Activated naive CD8-positive, alpha-beta T cell treated with anti-CD3 and anti-CD28 coated beads for 36 hours (primary cell): ENCODE results near the gene CDK5RAP1. TPM values are rescaled to one million over a fixed set of nuclear protein-coding genes. Genes with fewer than 3 reads are reported as not detected.
"Not testable (repeated sequence)": the region's sequence is repeated elsewhere in the genome, so short reads cannot be mapped to it uniquely, and the experiment has no call there.

ENCODE experiments used
- DNase-seq: peaks from one replicate; pipeline ENCODE4 v3.0.0; 2021
- H3K27ac Mint-ChIP-seq: one replicate; pipeline ENCODE4 v1.8.0; 2022; ENCODE audit warnings: mild to moderate bottlenecking, moderate library complexity, mixed read lengths
- H3K27me3 Mint-ChIP-seq: one replicate; pipeline ENCODE4 v1.8.0; 2022; ENCODE audit warnings: mild to moderate bottlenecking, mixed read lengths
- H3K36me3 Mint-ChIP-seq: one replicate; pipeline ENCODE4 v1.8.0; 2021; ENCODE audit warnings: mild to moderate bottlenecking, mixed read lengths
- H3K4me1 Mint-ChIP-seq: one replicate; pipeline ENCODE4 v1.8.0; 2021; ENCODE audit warnings: mixed read lengths
- H3K4me3 Mint-ChIP-seq: one replicate; pipeline ENCODE4 v1.8.0; 2022; ENCODE audit warnings: mild to moderate bottlenecking, moderate library complexity, mixed read lengths
- H3K9me3 Mint-ChIP-seq: one replicate; pipeline ENCODE4 v1.8.0; 2022; ENCODE audit warnings: mixed read lengths
- total RNA-seq, 2 experiments: library from RNA; stranded (reverse); gene quantifications; one replicate each; pipeline ENCODE4 v1.2.3, GENCODE V29; 2021

CDK5RAP1 gene
- total RNA-seq, 2 experiments from 2014 or later, result 41.0 to 42.3 TPM

GRCh38 chr20:33434434-33434833 lies 33.1 kb upstream of the CDK5RAP1 start:
- no peak overlapping the region for H3K27ac Mint-ChIP-seq
- no peak for DNase-seq
- H3K9me3 Mint-ChIP-seq, result no peaks in the 10 kb centered on the region
- no peaks in the 10 kb centered on the region for H3K27me3 Mint-ChIP-seq
- H3K4me1 Mint-ChIP-seq, result no peaks in the 10 kb centered on the region
- H3K4me3 Mint-ChIP-seq, result no peak overlapping the region
- peaks cover 2% of the 10 kb centered on the region for H3K36me3 Mint-ChIP-seq

- no peak overlapping the region for H3K4me3 Mint-ChIP-seq
- H3K9me3 Mint-ChIP-seq, result no peaks in the 10 kb centered on the region
- no peak overlapping the region for H3K27ac Mint-ChIP-seq
- H3K36me3 Mint-ChIP-seq, result peaks cover 2% of the 10 kb centered on the region
- no peaks in the 10 kb centered on the region for H3K27me3 Mint-ChIP-seq
- no peak for DNase-seq
- H3K4me1 Mint-ChIP-seq, result no peaks in the 10 kb centered on the region
Measured at GRCh38 chr20:33433465-33434234, 32.3 kb upstream of the CDK5RAP1 start.

DNA sequence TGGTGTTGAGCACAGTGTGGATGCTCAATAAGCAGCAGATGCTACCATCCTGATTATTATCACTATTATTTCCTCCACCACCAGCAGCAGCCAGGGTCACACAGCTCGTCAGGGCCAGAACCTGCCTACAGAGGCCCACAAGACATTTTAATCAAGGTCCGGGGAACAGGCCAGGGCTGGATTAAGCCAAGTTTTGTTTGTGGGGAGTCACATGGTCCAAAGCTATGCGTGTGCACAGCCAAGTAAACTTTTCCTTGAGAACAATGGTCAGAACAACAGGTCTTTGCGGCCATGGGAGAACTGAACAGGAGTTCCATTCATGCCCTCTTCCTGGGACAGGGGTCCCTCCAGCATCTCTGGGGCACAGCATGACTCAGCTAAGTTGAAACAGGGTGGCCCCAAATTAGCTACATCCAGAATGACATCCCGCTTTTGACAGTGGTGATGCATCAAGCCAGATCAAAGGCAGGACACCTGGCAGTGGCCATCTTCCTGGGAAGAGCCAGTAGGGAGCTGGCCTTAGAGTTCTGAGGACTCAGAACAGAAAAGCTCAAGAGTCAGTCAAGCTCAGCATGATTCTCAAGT lies 30.6 kb upstream of the CDK5RAP1 start:
- H3K4me1 Mint-ChIP-seq, result no peaks in the 10 kb centered on the region
- H3K9me3 Mint-ChIP-seq, result no peaks in the 10 kb centered on the region
- H3K36me3 Mint-ChIP-seq, result peaks cover 2% of the 10 kb centered on the region
- H3K4me3 Mint-ChIP-seq, result no peak overlapping the region
- H3K27me3 Mint-ChIP-seq, result no peaks in the 10 kb centered on the region
- no peak overlapping the region for H3K27ac Mint-ChIP-seq
- no peak for DNase-seq

DNA sequence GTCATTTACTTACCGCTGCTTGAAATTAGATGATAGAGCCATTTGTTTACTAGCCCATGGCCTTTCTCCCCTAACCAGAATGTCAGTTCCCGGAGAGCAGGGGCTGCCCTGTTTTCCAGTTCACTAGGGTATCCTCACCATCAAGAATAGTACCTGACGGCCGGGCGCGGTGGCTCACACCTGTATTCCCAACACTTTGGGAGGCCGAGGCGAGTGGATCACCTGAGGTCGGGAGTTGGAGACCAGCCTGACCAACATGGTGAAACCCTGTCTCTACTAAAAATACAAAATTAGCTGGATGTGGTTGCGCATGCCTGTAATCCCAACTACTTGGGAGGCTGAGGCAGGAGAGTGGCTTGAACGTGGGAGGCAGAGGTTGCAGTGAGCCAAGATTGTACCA lies 22.6 kb upstream of the CDK5RAP1 start:
- H3K27me3 Mint-ChIP-seq, DNase-seq, H3K9me3 Mint-ChIP-seq, H3K36me3 Mint-ChIP-seq, H3K4me1 Mint-ChIP-seq, H3K4me3 Mint-ChIP-seq, H3K27ac Mint-ChIP-seq: not testable (repeated sequence)

GRCh38 chr20:33423141-33423834 lies 22.0 kb upstream of the CDK5RAP1 start:
- H3K4me3 Mint-ChIP-seq, result no peak overlapping the region
- no peaks in the 10 kb centered on the region for H3K9me3 Mint-ChIP-seq
- no peaks in the 10 kb centered on the region for H3K27me3 Mint-ChIP-seq
- no peak for DNase-seq
- no peak overlapping the region for H3K27ac Mint-ChIP-seq
- H3K36me3 Mint-ChIP-seq, result no peaks in the 10 kb centered on the region
- no peaks in the 10 kb centered on the region for H3K4me1 Mint-ChIP-seq

GRCh38 chr20:33419140-33419974 lies 18.0 kb upstream of the CDK5RAP1 start:
- H3K4me1 Mint-ChIP-seq, result no peaks in the 10 kb centered on the region
- no peak overlapping the region for H3K4me3 Mint-ChIP-seq
- no peaks in the 10 kb centered on the region for H3K27me3 Mint-ChIP-seq
- no peaks in the 10 kb centered on the region for H3K9me3 Mint-ChIP-seq
- H3K27ac Mint-ChIP-seq, result no peak overlapping the region
- H3K36me3 Mint-ChIP-seq, result no peaks in the 10 kb centered on the region
- no peak for DNase-seq

GRCh38 chr20:33418033-33418432 lies 16.7 kb upstream of the CDK5RAP1 start:
- H3K4me1 Mint-ChIP-seq, result no peaks in the 10 kb centered on the region
- no peaks in the 10 kb centered on the region for H3K9me3 Mint-ChIP-seq
- H3K4me3 Mint-ChIP-seq, result no peak overlapping the region
- no peaks in the 10 kb centered on the region for H3K27me3 Mint-ChIP-seq
- H3K27ac Mint-ChIP-seq, result no peak overlapping the region
- no peaks in the 10 kb centered on the region for H3K36me3 Mint-ChIP-seq
- no peak for DNase-seq

DNA sequence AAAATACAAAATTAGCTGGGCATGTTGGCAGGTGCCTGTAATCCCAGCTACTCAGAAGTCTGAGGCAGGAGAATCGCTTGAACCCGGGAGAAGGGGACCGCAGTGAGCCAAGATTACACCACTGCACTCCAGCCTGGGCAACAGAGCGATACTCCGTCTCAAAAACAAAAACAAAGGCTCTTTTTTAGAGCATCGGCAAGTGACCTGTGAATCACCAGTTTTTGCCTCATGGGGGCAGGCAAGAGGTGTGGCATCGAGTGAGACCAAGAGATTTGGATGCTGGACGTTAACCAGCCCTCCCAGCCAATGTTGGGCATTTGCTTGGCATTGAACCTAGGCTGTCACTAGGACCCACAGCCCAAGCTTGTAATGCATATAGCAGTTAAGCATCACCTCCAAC lies 14.6 kb upstream of the CDK5RAP1 start:
- Mint-ChIP-seq H3K27ac (no peak overlapping the region), H3K4me1 (no peaks in the 10 kb centered on the region), H3K36me3 (no peaks in the 10 kb centered on the region), H3K9me3 (no peaks in the 10 kb centered on the region), H3K27me3 (no peaks in the 10 kb centered on the region), H3K4me3 (no peak overlapping the region)
- no peak for DNase-seq

DNA sequence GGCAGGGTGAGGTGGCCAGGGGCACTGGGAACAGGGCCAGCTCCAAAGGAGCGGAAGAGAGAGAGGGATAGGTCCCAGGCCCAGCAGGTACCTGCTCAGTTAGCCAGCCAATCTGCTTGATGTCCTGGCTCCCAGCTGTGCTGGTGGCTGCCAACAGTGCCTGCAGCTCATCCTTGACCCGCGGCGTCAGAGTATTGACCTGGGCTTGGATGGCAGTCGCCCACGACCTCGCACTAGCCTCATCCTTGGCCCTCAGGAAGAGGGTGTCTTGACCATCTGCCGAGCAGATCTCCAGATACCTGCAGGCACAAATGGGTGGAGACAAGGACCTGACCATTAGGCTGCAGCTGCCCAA lies 11.1 kb upstream of the CDK5RAP1 start:
- no peak for DNase-seq
- H3K27me3 Mint-ChIP-seq, result no peaks in the 10 kb centered on the region
- H3K4me1 Mint-ChIP-seq, result no peaks in the 10 kb centered on the region
- H3K4me3 Mint-ChIP-seq, result no peak overlapping the region
- H3K27ac Mint-ChIP-seq, result no peak overlapping the region
- H3K36me3 Mint-ChIP-seq, result peaks cover under 1% of the 10 kb centered on the region
- H3K9me3 Mint-ChIP-seq, result no peaks in the 10 kb centered on the region

GRCh38 chr20:33411711-33412483 lies 10.6 kb upstream of the CDK5RAP1 start:
- no peak overlapping the region for H3K4me3 Mint-ChIP-seq
- H3K27me3 Mint-ChIP-seq, result no peaks in the 10 kb centered on the region
- no peak overlapping the region for H3K27ac Mint-ChIP-seq
- peaks cover 7% of the 10 kb centered on the region for H3K36me3 Mint-ChIP-seq
- no peaks in the 10 kb centered on the region for H3K9me3 Mint-ChIP-seq
- H3K4me1 Mint-ChIP-seq, result no peaks in the 10 kb centered on the region
- DNase-seq, result no peak

DNA sequence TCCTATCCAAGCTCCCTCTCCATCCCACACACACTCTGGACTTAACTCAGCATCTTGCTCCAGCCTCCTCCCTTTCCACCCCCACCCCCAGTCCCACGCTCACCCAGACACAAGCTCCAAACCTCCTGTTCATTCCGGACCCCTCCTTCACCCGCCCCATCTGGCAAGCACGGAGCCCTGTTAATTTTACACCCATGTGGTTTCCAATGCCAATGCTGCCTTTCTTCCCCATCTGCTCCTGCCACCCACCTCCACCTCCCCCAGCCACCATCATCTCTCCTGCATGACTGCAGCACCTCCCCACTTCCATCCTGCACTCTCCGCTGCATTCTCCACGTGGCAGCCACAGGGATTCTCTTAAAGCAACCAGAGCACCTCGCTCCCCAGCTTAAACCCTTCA lies 9.9 kb upstream of the CDK5RAP1 start:
- no peak overlapping the region for H3K4me3 Mint-ChIP-seq
- DNase-seq, result no peak
- no peaks in the 10 kb centered on the region for H3K9me3 Mint-ChIP-seq
- no peaks in the 10 kb centered on the region for H3K27me3 Mint-ChIP-seq
- no peaks in the 10 kb centered on the region for H3K4me1 Mint-ChIP-seq
- H3K27ac Mint-ChIP-seq, result no peak overlapping the region
- peaks cover 7% of the 10 kb centered on the region for H3K36me3 Mint-ChIP-seq

DNA sequence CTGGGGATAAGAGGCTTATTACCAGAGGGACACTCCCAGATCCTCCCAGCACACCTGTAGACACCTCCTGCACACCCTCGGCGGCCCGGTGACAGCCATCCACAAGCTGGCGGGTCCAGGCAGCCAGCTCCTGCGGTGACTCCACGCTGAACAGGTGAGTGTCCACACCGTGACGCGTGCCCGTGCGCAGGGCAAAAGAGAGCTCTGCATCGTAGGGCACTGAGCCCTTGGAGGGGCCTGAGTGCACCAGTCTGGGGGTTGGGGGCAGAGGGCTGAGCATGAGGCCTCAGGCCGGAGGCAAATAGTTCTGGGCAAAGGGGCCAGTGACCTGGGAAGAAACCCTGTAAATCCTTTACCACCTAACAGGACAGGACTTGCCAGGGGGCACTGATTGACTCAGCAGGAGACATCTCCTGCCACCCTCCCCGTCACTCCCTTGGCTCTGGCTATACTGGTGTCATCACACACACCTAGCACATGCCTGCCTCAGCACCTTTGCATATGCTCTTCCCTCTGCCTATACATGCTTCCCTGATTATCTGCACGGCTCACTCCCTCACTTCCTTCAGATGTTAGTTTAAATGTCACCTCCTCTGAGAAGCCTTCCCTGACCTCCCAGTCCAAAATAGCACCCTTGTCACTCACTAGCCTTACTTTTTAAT lies 8.9 kb upstream of the CDK5RAP1 start:
- peaks cover 7% of the 10 kb centered on the region for H3K36me3 Mint-ChIP-seq
- no peaks in the 10 kb centered on the region for H3K9me3 Mint-ChIP-seq
- H3K27ac Mint-ChIP-seq, result no peak overlapping the region
- H3K4me1 Mint-ChIP-seq, result no peaks in the 10 kb centered on the region
- H3K4me3 Mint-ChIP-seq, result no peak overlapping the region
- no peak for DNase-seq
- H3K27me3 Mint-ChIP-seq, result no peaks in the 10 kb centered on the region

DNA sequence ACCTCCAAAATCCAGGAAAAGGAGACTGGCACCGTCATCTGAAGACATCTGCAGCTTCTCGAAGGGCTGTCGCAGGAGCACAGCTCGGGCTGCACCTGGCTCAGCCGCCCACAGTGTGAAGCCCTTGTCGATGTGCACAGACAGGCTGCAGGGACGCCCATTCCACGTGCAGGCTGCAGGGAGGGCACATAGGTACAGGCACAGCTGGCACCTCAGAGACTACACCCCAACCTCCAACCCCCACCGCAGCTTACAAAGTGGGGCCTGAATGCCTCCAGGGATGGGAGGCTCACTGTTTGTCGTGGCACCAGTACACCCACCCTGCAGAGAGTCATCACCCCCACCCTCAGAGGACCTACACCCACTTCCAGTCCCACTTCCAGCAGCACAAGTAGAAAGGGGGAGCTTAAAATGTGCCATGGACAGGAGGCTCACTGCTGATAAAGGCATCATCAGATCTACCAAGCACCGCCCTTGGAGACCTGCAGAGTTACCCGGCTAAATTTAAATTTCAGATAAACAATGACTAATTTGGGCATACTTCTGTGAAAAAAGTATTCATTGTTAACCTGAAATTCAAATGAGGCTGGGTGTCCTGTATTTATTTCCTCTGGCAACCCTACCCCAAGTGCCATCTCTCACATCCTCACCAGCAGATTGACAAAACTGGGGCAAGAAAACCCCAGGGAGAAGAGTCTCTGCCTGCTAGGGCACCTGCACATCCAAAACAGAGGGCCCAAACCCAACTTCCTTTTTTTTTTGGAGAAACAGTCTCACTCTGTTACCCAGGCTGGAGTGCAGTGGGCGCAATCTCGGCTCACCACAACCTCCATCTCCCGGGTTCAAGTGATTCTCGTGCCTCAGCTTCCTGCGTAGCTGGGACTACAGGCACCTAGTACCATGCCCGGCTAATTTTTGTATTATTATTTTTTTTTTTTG lies 7.7 kb upstream of the CDK5RAP1 start:
- H3K36me3 Mint-ChIP-seq, result peaks cover 7% of the 10 kb centered on the region
- no peak overlapping the region for H3K27ac Mint-ChIP-seq
- DNase-seq, result no peak
- peaks cover 1% of the 10 kb centered on the region for H3K4me1 Mint-ChIP-seq
- no peaks in the 10 kb centered on the region for H3K27me3 Mint-ChIP-seq
- no peak overlapping the region for H3K4me3 Mint-ChIP-seq
- H3K9me3 Mint-ChIP-seq, result no peaks in the 10 kb centered on the region
